Rectal smooth muscle tissue (tissue), 1 donor: Measurements from ENCODE around the gene CTNND2.

Experiments
- H3K27ac ChIP-seq: one replicate; pipeline ENCODE4 v1.7.0; 2013; ENCODE audit warnings: low read depth, low read length, inconsistent platforms
- H3K27me3 ChIP-seq: one replicate; pipeline ENCODE4 v1.7.0; 2013; ENCODE audit warnings: low read length; ENCODE audit not compliant: control insufficient read depth, insufficient read depth
- H3K36me3 ChIP-seq: one replicate; pipeline ENCODE4 v1.7.0; 2013; ENCODE audit warnings: low read length; ENCODE audit not compliant: control insufficient read depth, insufficient read depth
- H3K4me1 ChIP-seq: one replicate; pipeline ENCODE4 v1.7.0; 2013; ENCODE audit warnings: low read length; ENCODE audit not compliant: control insufficient read depth, insufficient read depth
- H3K4me3 ChIP-seq: one replicate; pipeline ENCODE4 v1.7.0; 2013; ENCODE audit warnings: low read length
- H3K9ac ChIP-seq: one replicate; pipeline ENCODE4 v1.7.0; 2013; ENCODE audit warnings: low read length

CTNND2 gene

GRCh38 chr5:11491404-11492075, 412.7 kb downstream of the CTNND2 start:
- no peak overlapping the region for H3K9ac ChIP-seq
- no peaks in the 10 kb centered on the region for H3K4me1 ChIP-seq
- no peaks in the 10 kb centered on the region for H3K36me3 ChIP-seq
- no peaks in the 10 kb centered on the region for H3K27me3 ChIP-seq
- no peak overlapping the region for H3K27ac ChIP-seq
- H3K4me3 ChIP-seq = no peak overlapping the region

GRCh38 chr5:11483630-11484029, 420.6 kb downstream of the CTNND2 start:
- Histone ChIP-seq H3K4me3 (no peak overlapping the region), H3K27ac (no peak overlapping the region), H3K9ac (no peak overlapping the region), H3K27me3 (no peaks in the 10 kb centered on the region), H3K36me3 (no peaks in the 10 kb centered on the region), H3K4me1 (no peaks in the 10 kb centered on the region)

DNA sequence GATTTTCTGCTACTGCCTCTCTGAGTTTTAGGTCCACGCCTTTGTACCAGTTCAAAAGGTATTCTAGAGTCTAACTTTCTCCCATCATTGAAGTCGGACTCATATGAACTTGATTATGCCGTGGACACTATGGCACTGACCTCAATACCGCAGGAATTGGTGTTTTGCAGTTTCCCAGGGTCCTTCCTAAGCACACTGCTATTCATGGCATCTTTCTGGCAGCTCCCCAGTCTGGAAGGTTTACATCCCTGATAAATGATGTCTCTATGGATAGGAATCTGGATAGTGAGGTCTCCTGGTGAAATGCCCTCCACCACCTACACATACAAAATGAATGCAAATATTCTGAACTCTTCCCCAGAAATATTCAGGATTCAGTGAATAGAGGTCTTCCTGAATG, 422.2 kb downstream of the CTNND2 start:
- Histone ChIP-seq H3K9ac (no peak overlapping the region), H3K36me3 (no peaks in the 10 kb centered on the region), H3K4me1 (no peaks in the 10 kb centered on the region), H3K27me3 (no peaks in the 10 kb centered on the region), H3K4me3 (no peak overlapping the region), H3K27ac (no peak overlapping the region)

- Histone ChIP-seq H3K27me3 (no peaks in the 10 kb centered on the region), H3K36me3 (no peaks in the 10 kb centered on the region), H3K27ac (no peak overlapping the region), H3K4me1 (no peaks in the 10 kb centered on the region), H3K9ac (no peak overlapping the region), H3K4me3 (no peak overlapping the region)
Observed at GRCh38 chr5:11477786-11478185, 426.5 kb downstream of the CTNND2 start.

- Histone ChIP-seq H3K4me1 (no peaks in the 10 kb centered on the region), H3K36me3 (no peaks in the 10 kb centered on the region), H3K27me3 (no peaks in the 10 kb centered on the region), H3K27ac (no peak overlapping the region), H3K9ac (no peak overlapping the region), H3K4me3 (no peak overlapping the region)
Observed at GRCh38 chr5:11476866-11477265, 427.4 kb downstream of the CTNND2 start.

GRCh38 chr5:11468334-11469039, 435.8 kb downstream of the CTNND2 start:
- no peaks in the 10 kb centered on the region for H3K27me3 ChIP-seq
- H3K4me3 ChIP-seq = no peak overlapping the region
- H3K27ac ChIP-seq = no peak overlapping the region
- H3K36me3 ChIP-seq = no peaks in the 10 kb centered on the region
- H3K4me1 ChIP-seq = no peaks in the 10 kb centered on the region
- H3K9ac ChIP-seq = no peak overlapping the region

- Histone ChIP-seq H3K27me3 (no peaks in the 10 kb centered on the region), H3K27ac (no peak overlapping the region), H3K9ac (no peak overlapping the region), H3K4me1 (no peaks in the 10 kb centered on the region), H3K36me3 (no peaks in the 10 kb centered on the region), H3K4me3 (no peak overlapping the region)
Observed at GRCh38 chr5:11467588-11467987, 436.7 kb downstream of the CTNND2 start.

GRCh38 chr5:11459716-11460115, 444.5 kb downstream of the CTNND2 start:
- no peaks in the 10 kb centered on the region for H3K4me1 ChIP-seq

GRCh38 chr5:11455505-11455904, 448.7 kb downstream of the CTNND2 start:
- no peaks in the 10 kb centered on the region for H3K36me3 ChIP-seq
- no peak overlapping the region for H3K4me3 ChIP-seq
- H3K9ac ChIP-seq = no peak overlapping the region
- no peak overlapping the region for H3K27ac ChIP-seq
- H3K4me1 ChIP-seq = no peaks in the 10 kb centered on the region
- no peaks in the 10 kb centered on the region for H3K27me3 ChIP-seq

More at GRCh38 chr5:11459716-11460115, 444.5 kb downstream of the CTNND2 start:
- no peak overlapping the region for H3K4me3 ChIP-seq
- H3K9ac ChIP-seq = no peak overlapping the region
- H3K27me3 ChIP-seq = no peaks in the 10 kb centered on the region
- H3K27ac ChIP-seq = no peak overlapping the region
- no peaks in the 10 kb centered on the region for H3K36me3 ChIP-seq

- no peak overlapping the region for H3K9ac ChIP-seq
- H3K27ac ChIP-seq = no peak overlapping the region
- H3K4me3 ChIP-seq = no peak overlapping the region
- H3K4me1 ChIP-seq = no peaks in the 10 kb centered on the region
- H3K36me3 ChIP-seq = no peaks in the 10 kb centered on the region
- no peaks in the 10 kb centered on the region for H3K27me3 ChIP-seq
Observed at GRCh38 chr5:11452852-11453251, 451.4 kb downstream of the CTNND2 start.

DNA sequence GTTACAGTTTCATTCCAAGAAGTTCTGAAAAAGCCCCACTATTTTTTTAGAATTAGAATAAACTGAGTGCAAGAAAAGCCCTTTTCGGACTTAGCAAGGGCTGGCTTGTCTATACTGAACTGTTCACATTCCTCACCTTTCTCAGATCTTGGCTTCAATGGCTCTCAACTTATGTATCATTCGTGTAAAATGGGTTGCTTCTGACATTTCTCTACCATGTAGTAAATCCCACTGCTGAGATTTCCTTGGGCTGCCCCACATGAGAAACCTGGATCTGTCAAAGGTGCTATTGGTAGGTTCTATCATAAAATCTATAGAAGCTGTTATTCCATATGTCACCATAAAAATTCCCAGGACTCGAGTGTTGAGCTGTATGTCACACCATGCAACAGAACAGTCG, 454.3 kb downstream of the CTNND2 start:
- H3K9ac ChIP-seq = no peak overlapping the region
- no peak overlapping the region for H3K4me3 ChIP-seq
- no peak overlapping the region for H3K27ac ChIP-seq
- no peaks in the 10 kb centered on the region for H3K27me3 ChIP-seq
- no peaks in the 10 kb centered on the region for H3K4me1 ChIP-seq
- H3K36me3 ChIP-seq = no peaks in the 10 kb centered on the region

GRCh38 chr5:11449217-11449616, 455.0 kb downstream of the CTNND2 start:
- H3K27me3 ChIP-seq = no peaks in the 10 kb centered on the region
- no peaks in the 10 kb centered on the region for H3K36me3 ChIP-seq
- no peaks in the 10 kb centered on the region for H3K4me1 ChIP-seq
- no peak overlapping the region for H3K4me3 ChIP-seq
- no peak overlapping the region for H3K9ac ChIP-seq
- no peak overlapping the region for H3K27ac ChIP-seq

DNA sequence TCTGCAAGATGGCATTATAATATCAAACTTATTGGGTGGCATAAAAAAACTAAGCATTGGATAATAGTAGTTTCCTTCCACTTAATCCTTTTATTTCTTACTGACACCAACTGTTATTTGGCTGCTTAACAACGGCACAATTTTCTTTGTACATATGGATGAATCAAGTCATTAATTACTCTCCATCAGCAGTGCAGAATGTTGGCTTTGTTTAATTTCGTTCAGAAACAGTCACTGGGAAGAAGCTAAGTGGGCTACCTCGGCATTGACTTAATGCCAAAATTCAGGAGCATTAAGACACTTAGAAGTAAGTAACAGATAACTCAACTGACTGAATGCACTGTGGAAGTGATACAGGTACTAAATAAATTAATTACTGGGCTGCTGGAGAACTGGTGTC, 460.4 kb downstream of the CTNND2 start:
- no peaks in the 10 kb centered on the region for H3K36me3 ChIP-seq
- no peak overlapping the region for H3K9ac ChIP-seq
- no peak overlapping the region for H3K27ac ChIP-seq
- H3K4me3 ChIP-seq = no peak overlapping the region
- H3K27me3 ChIP-seq = no peaks in the 10 kb centered on the region
- H3K4me1 ChIP-seq = no peaks in the 10 kb centered on the region
